B cell (primary cell): ENCODE data around the gene SH2B2. TPM values are rescaled to one million over a fixed set of nuclear protein-coding genes. Genes with fewer than 3 reads are reported as not detected.

Experiments used
- ATAC-seq: fragments of 200-7000 bp; cut with Tn5 transposase; one replicate; pipeline ENCODE4 v1.10.0; 2021; ENCODE audit warnings: low read depth, mild to moderate bottlenecking, moderate number of reproducible peaks, moderate library complexity
- CTCF ChIA-PET: fragments of 350-600 bp; sonication (Branson Sonifier 250); formaldehyde crosslinking; loops from one replicate; lab custom pipeline; 2021; ENCODE audit warnings: antibody characterized with exemption, inconsistent platforms; lab: Charles Lee
- POLR2A ChIA-PET: fragments of 350-600 bp; sonication (Branson Sonifier 250); formaldehyde crosslinking; loops from one replicate; lab custom pipeline; 2021; ENCODE audit warnings: antibody characterized with exemption; lab: Charles Lee
- DNase-seq: peaks from one replicate; pipeline ENCODE4 v3.0.0; 2013
- H2AFZ ChIP-seq: 2 replicates; pipeline ENCODE4 v1.6.1; 2012; ENCODE audit warnings: mild to moderate bottlenecking, low read depth, low read length; ENCODE audit not compliant: insufficient read depth, poor library complexity, severe bottlenecking
- H3K27ac ChIP-seq, 2 donors: 1 replicate in 1 of 2; 2 replicates in 1 of 2; pipeline ENCODE4 v1.5.1; 2012 to 2013; ENCODE audit warnings: low read length in 2 of 2, mild to moderate bottlenecking in 2 of 2, moderate library complexity in 1 of 2
- H3K27me3 ChIP-seq, 4 experiments: fragments of 200-600 bp in 1 of 4; sonication (generic) in 1 of 4; replicated peaks in 1 of 4; 1 replicate in 2 of 4; 2 replicates in 2 of 4; pipeline versions ENCODE4 v1.6.1 to v1.7.0; 2013 to 2016; ENCODE audit warnings: low read length in 3 of 4, mild to moderate bottlenecking in 2 of 4, mixed read lengths in 1 of 4, moderate library complexity in 1 of 4; ENCODE audit not compliant: insufficient read depth in 4 of 4, control insufficient read depth in 3 of 4; ENCODE audit errors: control extremely low read depth in 1 of 4
- H3K36me3 ChIP-seq, 2 experiments: replicated peaks in 1 of 2; 1 replicate in 1 of 2; 2 replicates in 1 of 2; pipeline versions ENCODE4 v1.6.1 to v1.7.1; 2013; ENCODE audit warnings: low read length in 1 of 2; ENCODE audit not compliant: insufficient read depth in 2 of 2, control insufficient read depth in 1 of 2; ENCODE audit errors: control extremely low read depth in 1 of 2, extremely low read depth in 1 of 2
- H3K4me1 ChIP-seq, 2 donors: fragments of 200-600 bp in 1 of 2; sonication (generic) in 1 of 2; 1 replicate in 1 of 2; 2 replicates in 1 of 2; pipeline versions ENCODE4 v1.5.1 to v1.6.1; 2013 to 2017; ENCODE audit warnings: low read length in 2 of 2; ENCODE audit not compliant: control insufficient read depth in 2 of 2, insufficient read depth in 2 of 2
- H3K4me2 ChIP-seq: replicated peaks from 2 replicates; pipeline ENCODE3; 2012; ENCODE audit warnings: mild to moderate bottlenecking, low read depth, low read length; ENCODE audit not compliant: poor library complexity, severe bottlenecking
- H3K4me3 ChIP-seq, 5 experiments: fragments of 200-600 bp in 1 of 5; sonication (generic) in 1 of 5; 1 replicate in 3 of 5; 2 replicates in 2 of 5; pipeline versions ENCODE4 v1.5.1 to v1.7.0; 2011 to 2016; ENCODE audit warnings: low read length in 4 of 5, mild to moderate bottlenecking in 4 of 5, low read depth in 2 of 5, control low read depth in 1 of 5, moderate library complexity in 1 of 5; ENCODE audit not compliant: insufficient read depth in 1 of 5; ENCODE audit errors: control extremely low read depth in 1 of 5, extremely low read depth in 1 of 5
- H3K79me2 ChIP-seq: fragments of 200-600 bp; sonication (generic); one replicate; pipeline ENCODE4 v1.6.0; 2016; ENCODE audit warnings: low read length; ENCODE audit not compliant: control insufficient read depth, insufficient read depth
- H3K9ac ChIP-seq: fragments of 200-600 bp; sonication (generic); 2 replicates; pipeline ENCODE4 v1.6.1; 2017; ENCODE audit warnings: mild to moderate bottlenecking, low read length, moderate library complexity
- H3K9me3 ChIP-seq, 3 donors: one replicate each; pipeline versions ENCODE4 v1.6.1 to v1.7.1; 2013; ENCODE audit warnings: low read length in 2 of 3; ENCODE audit not compliant: control insufficient read depth in 2 of 3, insufficient read depth in 1 of 3; ENCODE audit errors: control extremely low read depth in 1 of 3
- H4K20me1 ChIP-seq: 2 replicates; pipeline ENCODE4 v1.6.0; 2012; ENCODE audit warnings: mild to moderate bottlenecking, low read length; ENCODE audit not compliant: insufficient read depth, control insufficient read depth, poor library complexity, severe bottlenecking
- H3K27ac Mint-ChIP-seq: one replicate; pipeline ENCODE4 v1.8.0; 2021; ENCODE audit warnings: mixed read lengths
- H3K27me3 Mint-ChIP-seq: one replicate; pipeline ENCODE4 v1.8.0; 2021; ENCODE audit warnings: mixed read lengths
- H3K4me1 Mint-ChIP-seq: one replicate; pipeline ENCODE4 v1.8.0; 2021; ENCODE audit warnings: mixed read lengths
- H3K4me3 Mint-ChIP-seq: one replicate; pipeline ENCODE4 v1.8.0; 2021; ENCODE audit warnings: mixed read lengths
- H3K9me3 Mint-ChIP-seq: one replicate; pipeline ENCODE4 v1.8.0; 2022; ENCODE audit warnings: mixed read lengths; ENCODE audit not compliant: insufficient read depth
- EZH2 ChIP-seq: IDR thresholded peaks from 2 replicates; pipeline ENCODE4 v1.6.1; 2012; ENCODE audit warnings: borderline replicate concordance, low read depth, mild to moderate bottlenecking, moderate library complexity, low read length; ENCODE audit not compliant: insufficient read depth, poor library complexity, severe bottlenecking
- WGBS: methylation state at CpG from one replicate; pipeline ENCODE4 v1.1.5; 2013; ENCODE audit warnings: missing lambda C conversion rate; ENCODE audit not compliant: insufficient coverage; 5-methylcytosine and 5-hydroxymethylcytosine counted together
- intact Hi-C: fragments of 100-400 bp; cut with micrococcal nuclease; formaldehyde crosslinking; loops from one replicate; pipeline ENCODE4 v1.10.0; 2022
- polyA plus RNA-seq: library from polyadenylated mRNA; depleted of rRNA; stranded (reverse); fragments of >200 nt; gene quantifications from 2 replicates; pipeline ENCODE4 v1.2.3, GENCODE V29; 2012
- total RNA-seq, 2 donors: library from RNA; stranded (reverse); fragments of 120-200 nt in 1 of 2; gene quantifications; 1 replicate in 1 of 2; 2 replicates in 1 of 2; pipeline versions ENCODE4 v1.2.3 to v1.2.4, GENCODE V29; 2013 to 2022
- TF ChIP-seq, protein P1 (sequence below): fragments of 200-600 bp; IDR thresholded peaks from one replicate; pipeline ENCODE4 v1.8.0; 2022; ENCODE audit warnings: antibody characterized with exemption, mild to moderate bottlenecking

Gene SH2B2
- total and polyA plus RNA-seq, 2 donors (not counting 1 experiment from before 2014, with no cell fraction given), result 41.2 to 95.4 TPM

DNA sequence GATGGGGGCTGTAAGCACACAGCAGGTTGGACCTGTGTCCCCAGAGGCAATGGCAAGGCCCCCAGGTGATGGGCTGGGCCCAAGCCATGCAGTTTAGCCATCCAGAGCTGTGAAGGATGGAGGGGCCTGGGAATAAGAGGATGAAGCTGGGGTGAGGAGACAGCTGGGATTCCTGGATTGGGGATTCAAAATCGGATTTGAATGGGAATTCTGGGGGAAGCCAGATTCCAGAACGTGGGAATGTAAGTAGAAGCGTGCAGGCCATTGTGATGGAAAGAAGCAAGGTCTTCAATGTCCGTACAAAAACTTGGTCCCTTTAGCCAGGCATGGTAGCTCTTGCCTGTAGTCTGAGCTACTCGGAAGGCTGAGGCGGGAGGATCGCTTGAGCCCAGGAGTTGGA is 9.8 kb downstream of the SH2B2 start:
- Mint-ChIP-seq H3K27me3 (no peaks in the 10 kb centered on the region), H3K9me3 (no peaks in the 10 kb centered on the region), H3K4me1 (peaks cover 70% of the 10 kb centered on the region), H3K27ac (peak overlapping the region; percentile 72), H3K4me3 (no peak overlapping the region)
- TF ChIP-seq EZH2, result no peak
- TF ChIP-seq, protein P1, sequence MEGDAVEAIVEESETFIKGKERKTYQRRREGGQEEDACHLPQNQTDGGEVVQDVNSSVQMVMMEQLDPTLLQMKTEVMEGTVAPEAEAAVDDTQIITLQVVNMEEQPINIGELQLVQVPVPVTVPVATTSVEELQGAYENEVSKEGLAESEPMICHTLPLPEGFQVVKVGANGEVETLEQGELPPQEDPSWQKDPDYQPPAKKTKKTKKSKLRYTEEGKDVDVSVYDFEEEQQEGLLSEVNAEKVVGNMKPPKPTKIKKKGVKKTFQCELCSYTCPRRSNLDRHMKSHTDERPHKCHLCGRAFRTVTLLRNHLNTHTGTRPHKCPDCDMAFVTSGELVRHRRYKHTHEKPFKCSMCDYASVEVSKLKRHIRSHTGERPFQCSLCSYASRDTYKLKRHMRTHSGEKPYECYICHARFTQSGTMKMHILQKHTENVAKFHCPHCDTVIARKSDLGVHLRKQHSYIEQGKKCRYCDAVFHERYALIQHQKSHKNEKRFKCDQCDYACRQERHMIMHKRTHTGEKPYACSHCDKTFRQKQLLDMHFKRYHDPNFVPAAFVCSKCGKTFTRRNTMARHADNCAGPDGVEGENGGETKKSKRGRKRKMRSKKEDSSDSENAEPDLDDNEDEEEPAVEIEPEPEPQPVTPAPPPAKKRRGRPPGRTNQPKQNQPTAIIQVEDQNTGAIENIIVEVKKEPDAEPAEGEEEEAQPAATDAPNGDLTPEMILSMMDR, result no peak
- Histone ChIP-seq H3K4me2 (no peak overlapping the region), H3K36me3 (peaks cover 0 to 26% of the 10 kb centered on the region in 2 experiments), H3K4me1 (peaks cover 45 to 57% of the 10 kb centered on the region in 2 donors), H3K27ac (peak overlapping the region in 1 of 2 donors; percentile 60), H3K9ac (no peak overlapping the region), H3K9me3 (no peaks in the 10 kb centered on the region), H3K79me2 (peaks cover 97% of the 10 kb centered on the region), H4K20me1 (peaks cover 93% of the 10 kb centered on the region), H3K4me3 (no peak overlapping the region), H3K27me3 (no peaks in the 10 kb centered on the region), H2AFZ (no peak overlapping the region)
- WGBS, result 98% methylated on average over 7 of the region's 7 CpGs
- ChIA-PET CTCF (interaction anchor here (0.7 to 1.0 kb wide), 3 partner anchors 11 to 753 kb away, joined by 3 to 4 read pairs (median 3); no protein-coding TSS in a partner anchor), POLR2A (interaction anchor here (0.8 kb wide), 1 partner anchor 10 kb away, joined by 3 read pairs; the partner anchor contains the start of gene SH2B2)
- no peak for ATAC-seq
- DNase-seq, result no peak
- intact Hi-C loops, result no loop called here

DNA sequence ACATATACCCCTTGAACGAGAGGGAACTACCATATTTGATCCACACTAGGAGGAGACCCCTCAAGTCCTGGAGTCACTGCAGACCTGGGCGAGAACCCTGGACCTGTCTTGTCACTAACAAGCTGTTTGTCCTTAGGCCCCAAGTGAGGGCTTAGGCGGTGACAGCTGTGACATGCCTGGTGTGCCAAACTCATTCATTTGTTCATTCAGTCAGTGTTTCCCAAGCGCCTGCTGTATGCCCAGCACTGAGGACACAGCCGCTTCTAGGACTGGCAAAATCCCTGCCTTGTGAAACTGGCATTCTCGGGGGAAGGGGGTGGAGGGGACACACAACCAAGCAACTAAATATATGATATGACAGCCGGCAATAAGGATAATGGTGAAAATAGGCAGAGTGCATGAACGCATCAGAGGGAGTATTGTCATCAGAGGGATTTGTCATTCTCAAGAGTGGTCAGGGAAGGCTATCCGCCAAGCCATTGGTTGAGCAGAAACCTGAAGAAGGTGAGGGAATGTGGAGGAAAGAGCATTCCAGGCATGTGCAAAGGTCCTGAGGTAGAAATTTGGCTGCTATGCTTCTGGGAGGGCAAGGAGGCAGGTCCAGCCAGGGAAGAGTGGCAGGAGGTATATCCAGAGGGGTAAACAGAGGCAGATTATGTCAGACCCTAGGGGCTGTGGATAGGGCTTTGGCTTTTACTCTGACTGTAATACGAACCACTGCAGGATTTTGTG is 11.0 kb downstream of the SH2B2 start:
- peaks cover 0 to 37% of the 10 kb centered on the region in 2 experiments for H3K36me3 ChIP-seq
- peak overlapping the region; percentile 84 for H3K27ac Mint-ChIP-seq
- H3K4me2 ChIP-seq, result no peak overlapping the region
- no peak overlapping the region for H3K4me3 Mint-ChIP-seq
- H3K9me3 Mint-ChIP-seq, result no peaks in the 10 kb centered on the region
- H2AFZ ChIP-seq, result no peak overlapping the region
- H3K27ac ChIP-seq, result peak overlapping the region in 1 of 2 donors; percentile 30
- WGBS, result 89% methylated on average over 7 of the region's 10 CpGs
- no peaks in the 10 kb centered on the region for H3K27me3 ChIP-seq
- H3K79me2 ChIP-seq, result peaks cover 97% of the 10 kb centered on the region
- no peak for ATAC-seq
- H3K4me1 Mint-ChIP-seq, result peaks cover 68% of the 10 kb centered on the region
- H3K9ac ChIP-seq, result no peak overlapping the region
- no peaks in the 10 kb centered on the region for H3K9me3 ChIP-seq
- H3K4me1 ChIP-seq, result peaks cover 38 to 54% of the 10 kb centered on the region in 2 donors
- no peak for DNase-seq
- intact Hi-C loops, result no loop called here
- CTCF ChIA-PET, result interaction anchor here (0.9 kb wide), 1 partner anchor 754 kb away, joined by 3 read pairs; no protein-coding TSS in a partner anchor
- TF ChIP-seq EZH2, result no peak
- peaks cover 90% of the 10 kb centered on the region for H4K20me1 ChIP-seq
- no peak overlapping the region for H3K4me3 ChIP-seq
- POLR2A ChIA-PET, result interaction anchor here (0.8 to 0.9 kb wide), 2 partner anchors 9 to 11 kb away, joined by 3 read pairs; partner anchors contain the start of gene SH2B2
- no peaks in the 10 kb centered on the region for H3K27me3 Mint-ChIP-seq
